Adrenal gland (tissue), 12 donors: ENCODE measurements around the gene SPTBN2. TPM values are rescaled to one million over a fixed set of nuclear protein-coding genes. Genes with fewer than 3 reads are reported as not detected.

ENCODE experiments used
- DNase-seq, 7 donors: peaks; one replicate each; pipeline ENCODE4 v3.0.0-alpha.2; 2019 to 2020
- H3K27ac ChIP-seq, 5 donors: fragments of 200-600 bp; sonication (generic) in 4 of 5; 1 replicate in 3 of 5; 2 replicates in 2 of 5; pipeline versions ENCODE4 v1.5.1 to v1.8.0; 2016 to 2020; ENCODE audit warnings: mild to moderate bottlenecking in 1 of 5
- H3K27me3 ChIP-seq: fragments of 200-600 bp; 2 replicates; pipeline ENCODE4 v1.8.0; 2021
- H3K36me3 ChIP-seq, 2 donors: fragments of 200-600 bp; replicated peaks in 1 of 2; 1 replicate in 1 of 2; 2 replicates in 1 of 2; pipeline versions ENCODE4 v1.5.1 to v1.8.0; 2018 to 2022
- H3K4me1 ChIP-seq, 2 donors: fragments of 200-600 bp; replicated peaks in 1 of 2; 1 replicate in 1 of 2; 2 replicates in 1 of 2; pipeline versions ENCODE4 v1.5.1 to v1.8.0; 2018 to 2021
- H3K4me3 ChIP-seq, 4 donors: fragments of 200-600 bp; sonication (generic) in 3 of 4; one replicate each; pipeline ENCODE4 v1.5.1; 2016 to 2018
- H3K9me3 ChIP-seq, 3 donors: fragments of 200-600 bp; sonication (generic) in 1 of 3; replicated peaks in 1 of 3; 1 replicate in 2 of 3; 2 replicates in 1 of 3; pipeline versions ENCODE4 v1.5.1 to v1.8.0; 2016 to 2021
- POLR2A ChIP-seq, 2 donors: fragments of 450-650 bp; IDR thresholded peaks; one replicate each; pipeline ENCODE4 v1.6.1; 2017; ENCODE audit warnings: antibody characterized with exemption in 2 of 2, mild to moderate bottlenecking in 2 of 2, moderate library complexity in 1 of 2
- WGBS, 4 donors: extraction: QIAGEN DNeasy Blood & Tissue Kit in 2 of 4; methylation state at CpG; one replicate each; pipeline versions ENCODE4 v1.1.5 to v1.1.7; 2013 to 2017; 5-methylcytosine and 5-hydroxymethylcytosine counted together
- intact Hi-C, 2 donors: fragments of 100-400 bp; cut with DNase I; formaldehyde crosslinking; loops; one replicate each; pipeline versions ENCODE4 v1.14.1 to v1.15.0; 2022 to 2023
- polyA plus RNA-seq, 3 donors: library from polyadenylated mRNA; stranded (reverse); fragments of 200-250 nt in 2 of 3; fragments of 350-450 nt in 1 of 3; fragmentation: Illumina TruSeq in 1 of 3; extraction: RNeasy Lipid Tissue Mini Kit (QIAGEN cat#74804) in 1 of 3; gene quantifications; one replicate each; pipeline ENCODE4 v1.2.3, GENCODE V29; 2013 to 2014
- total RNA-seq, 9 donors: library from RNA; depleted of rRNA in 4 of 9; stranded (reverse); fragments of >200 nt in 4 of 9; fragments of 120-200 nt in 1 of 9; fragmentation: NEBNext Ultra II Directional in 1 of 9; extraction: Animal tissue kit (Norgen Biotek cat#: 25700) in 1 of 9; gene quantifications; one replicate each; pipeline versions ENCODE4 v1.1.0 to v1.2.4, GENCODE V29; 2013 to 2023
- TF ChIP-seq, protein P1 (sequence below), 6 experiments: fragments of 450-650 bp in 4 of 6; fragments of 200-600 bp in 2 of 6; sonication (generic) in 1 of 6; IDR thresholded peaks; 1 replicate in 5 of 6; 2 replicates in 1 of 6; pipeline versions ENCODE4 v1.5.1 to v1.8.0; 2016 to 2021; ENCODE audit warnings: antibody characterized with exemption in 6 of 6, mild to moderate bottlenecking in 2 of 6, moderate library complexity in 1 of 6
- donor health status: healthy with polysubstance abuse.
- donor health status: Bipolar disorder and iron deficiency.
- donor health status: DM: yes; HTN: yes; CAD: no.
- donor health status: DM: no; HTN: no; CAD: no.
- donor health status: DM: no; HTN: no; CAD: no.
- donor health status: DM: yes; HTN: yes; CAD: no.

The SPTBN2 gene
- total and polyA plus RNA-seq, 12 donors, result 7.2 to 81.8 (median 63.2) TPM

GRCh38 chr11:66707486-66707885 is 21.5 kb downstream of the SPTBN2 start:
- Histone ChIP-seq H3K9me3 (no peaks in the 10 kb centered on the region), H3K27me3 (no peaks in the 10 kb centered on the region), H3K4me1 (no peaks in the 10 kb centered on the region), H3K27ac (no peak overlapping the region), H3K36me3 (peaks cover 0 to 33% of the 10 kb centered on the region in 2 donors), H3K4me3 (no peak overlapping the region)
- WGBS, 4 donors, result 96 to 98% (median 96%) methylated on average over 11 to 26 of the region's 26 CpGs
- TF ChIP-seq, protein P1, sequence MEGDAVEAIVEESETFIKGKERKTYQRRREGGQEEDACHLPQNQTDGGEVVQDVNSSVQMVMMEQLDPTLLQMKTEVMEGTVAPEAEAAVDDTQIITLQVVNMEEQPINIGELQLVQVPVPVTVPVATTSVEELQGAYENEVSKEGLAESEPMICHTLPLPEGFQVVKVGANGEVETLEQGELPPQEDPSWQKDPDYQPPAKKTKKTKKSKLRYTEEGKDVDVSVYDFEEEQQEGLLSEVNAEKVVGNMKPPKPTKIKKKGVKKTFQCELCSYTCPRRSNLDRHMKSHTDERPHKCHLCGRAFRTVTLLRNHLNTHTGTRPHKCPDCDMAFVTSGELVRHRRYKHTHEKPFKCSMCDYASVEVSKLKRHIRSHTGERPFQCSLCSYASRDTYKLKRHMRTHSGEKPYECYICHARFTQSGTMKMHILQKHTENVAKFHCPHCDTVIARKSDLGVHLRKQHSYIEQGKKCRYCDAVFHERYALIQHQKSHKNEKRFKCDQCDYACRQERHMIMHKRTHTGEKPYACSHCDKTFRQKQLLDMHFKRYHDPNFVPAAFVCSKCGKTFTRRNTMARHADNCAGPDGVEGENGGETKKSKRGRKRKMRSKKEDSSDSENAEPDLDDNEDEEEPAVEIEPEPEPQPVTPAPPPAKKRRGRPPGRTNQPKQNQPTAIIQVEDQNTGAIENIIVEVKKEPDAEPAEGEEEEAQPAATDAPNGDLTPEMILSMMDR (IDR thresholded peaks at IDR 0.05), result no peak
- TF ChIP-seq POLR2A (IDR thresholded peaks at IDR 0.05), result no peak
- intact Hi-C loops, result no loop called here
- DNase-seq, result no peak

GRCh38 chr11:66706989-66707388 is 22.0 kb downstream of the SPTBN2 start:
- no peak for TF ChIP-seq POLR2A (IDR thresholded peaks at IDR 0.05)
- TF ChIP-seq, protein P1 (IDR thresholded peaks at IDR 0.05), result no peak
- intact Hi-C loops, result no loop called here
- Histone ChIP-seq H3K27ac (no peak overlapping the region), H3K9me3 (no peaks in the 10 kb centered on the region), H3K4me3 (no peak overlapping the region), H3K36me3 (peaks cover 0 to 33% of the 10 kb centered on the region in 2 donors), H3K27me3 (no peaks in the 10 kb centered on the region), H3K4me1 (no peaks in the 10 kb centered on the region)
- DNase-seq, result no peak
- WGBS, 4 donors, result 91 to 96% (median 94%) methylated on average over 7 to 9 of the region's 9 CpGs

DNA sequence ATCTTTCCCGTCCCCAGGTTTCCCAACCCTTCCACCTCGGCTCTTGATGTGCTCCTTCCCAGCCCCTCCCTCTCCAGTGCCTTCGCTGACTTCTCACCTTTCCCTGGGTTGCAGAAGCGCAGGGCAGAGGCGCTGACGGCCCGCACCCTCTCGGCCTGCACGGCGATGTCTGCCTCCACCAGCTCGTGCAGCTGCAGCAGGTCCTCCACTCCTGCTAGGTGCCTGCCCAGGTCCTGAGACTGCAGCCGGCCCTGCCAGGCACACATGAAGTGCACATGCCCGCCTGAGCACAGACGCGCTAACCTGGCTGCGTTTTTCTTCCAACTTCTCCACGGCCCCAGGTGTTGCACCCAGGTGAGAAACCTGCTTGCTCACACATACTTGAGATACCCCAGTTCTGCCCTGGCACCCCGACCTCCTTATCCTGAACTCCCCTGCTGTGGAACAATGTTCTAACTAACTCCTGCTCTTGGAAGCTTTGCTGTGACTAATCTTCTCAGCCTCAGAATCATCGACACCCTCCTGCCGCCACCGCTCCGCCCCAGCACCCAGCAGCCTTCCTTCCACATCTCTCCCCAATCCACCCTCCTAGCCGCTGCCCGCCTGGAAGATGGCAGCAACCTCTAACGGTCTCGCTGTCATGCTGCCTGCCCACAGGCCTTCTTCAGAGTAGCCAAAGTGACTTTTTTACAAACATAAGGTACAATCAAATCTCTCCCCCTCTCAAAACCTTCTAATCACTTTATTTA is 23.3 kb downstream of the SPTBN2 start:
- TF ChIP-seq, protein P1 (IDR thresholded peaks at IDR 0.05), result no peak
- no peak for TF ChIP-seq POLR2A (IDR thresholded peaks at IDR 0.05)
- no peak overlapping the region for H3K4me3 ChIP-seq
- H3K4me1 ChIP-seq, result no peaks in the 10 kb centered on the region
- WGBS, 4 donors, result 92 to 96% (median 94%) methylated on average over 22 to 26 of the region's 26 CpGs
- no peak for DNase-seq
- intact Hi-C loops, result no loop called here
- no peaks in the 10 kb centered on the region for H3K9me3 ChIP-seq
- no peaks in the 10 kb centered on the region for H3K27me3 ChIP-seq
- peaks cover 0 to 37% of the 10 kb centered on the region in 2 donors for H3K36me3 ChIP-seq
- H3K27ac ChIP-seq, result no peak overlapping the region

- no peaks in the 10 kb centered on the region for H3K9me3 ChIP-seq
- no peak overlapping the region for H3K4me3 ChIP-seq
- no peak for DNase-seq
- intact Hi-C loops, result no loop called here
- peaks cover 0 to 30% of the 10 kb centered on the region in 2 donors for H3K36me3 ChIP-seq
- TF ChIP-seq POLR2A (IDR thresholded peaks at IDR 0.05), result no peak
- TF ChIP-seq, protein P1 (IDR thresholded peaks at IDR 0.05), result no peak
- no peaks in the 10 kb centered on the region for H3K27me3 ChIP-seq
- no peak overlapping the region for H3K27ac ChIP-seq
- H3K4me1 ChIP-seq, result no peaks in the 10 kb centered on the region
- WGBS, 4 donors, result 90 to 96% (median 95%) methylated on average over 9 to 46 of the region's 46 CpGs
These were observed 24.2 kb downstream of the SPTBN2 start for GRCh38 chr11:66704659-66705360.
